ENCODE data around the gene PKD2.
A peak's percentile ranks its signal among the peaks of the same experiment; 100 is the strongest.

PKD2 gene

GRCh38 chr4:88007304-88008121 is at the start of gene PKD2:
Gene PKD2 (plus strand): TSS chr4:88007635. CDS start chr4:88007734, 99 bp downstream.
- no peaks in the 10 kb centered on the region for H3K9me3 ChIP-seq (ENCODE audit: low read length)
- no peaks in the 10 kb centered on the region for H3K27me3 ChIP-seq (ENCODE audit: control insufficient read depth in 1 of 2, insufficient read depth in 2 of 2, low read length in 2 of 2)
- peak within 1 kb of the TSS; percentile 66 to 79 for H3K4me3 ChIP-seq (ENCODE audit: low read depth in 1 of 2, low read length in 2 of 2)
- H3K9ac ChIP-seq (ENCODE audit: low read length) = peak within 1 kb of the TSS; percentile 72
- H3K27ac ChIP-seq (ENCODE audit: low read depth, low read length) = peak within 1 kb of the TSS; percentile 75
- no peaks in the 10 kb centered on the region for H3K36me3 ChIP-seq (ENCODE audit: insufficient read depth, low read length)
- H3K4me1 ChIP-seq (ENCODE audit: insufficient read depth, low read length) = peaks cover 47% of the 10 kb centered on the region

GRCh38 chr4:87961993-87962392 is 45.4 kb upstream of the PKD2 start:
- Histone ChIP-seq H3K27ac (ENCODE audit: low read depth, low read length) (no peak overlapping the region), H3K4me3 (ENCODE audit: low read depth in 1 of 2, low read length in 2 of 2) (no peak overlapping the region), H3K27me3 (ENCODE audit: control insufficient read depth in 1 of 2, insufficient read depth in 2 of 2, low read length in 2 of 2) (no peaks in the 10 kb centered on the region), H3K4me1 (ENCODE audit: insufficient read depth, low read length) (no peaks in the 10 kb centered on the region), H3K9me3 (ENCODE audit: low read length) (no peaks in the 10 kb centered on the region), H3K36me3 (ENCODE audit: insufficient read depth, low read length) (no peaks in the 10 kb centered on the region), H3K9ac (ENCODE audit: low read length) (no peak overlapping the region)

GRCh38 chr4:87962398-87963146 is 44.9 kb upstream of the PKD2 start:
- Histone ChIP-seq H3K4me3 (ENCODE audit: low read depth in 1 of 2, low read length in 2 of 2) (no peak overlapping the region), H3K27ac (ENCODE audit: low read depth, low read length) (no peak overlapping the region), H3K9me3 (ENCODE audit: low read length) (no peaks in the 10 kb centered on the region), H3K9ac (ENCODE audit: low read length) (no peak overlapping the region), H3K27me3 (ENCODE audit: control insufficient read depth in 1 of 2, insufficient read depth in 2 of 2, low read length in 2 of 2) (no peaks in the 10 kb centered on the region), H3K4me1 (ENCODE audit: insufficient read depth, low read length) (no peaks in the 10 kb centered on the region), H3K36me3 (ENCODE audit: insufficient read depth, low read length) (no peaks in the 10 kb centered on the region)

GRCh38 chr4:87965501-87965975 is 41.9 kb upstream of the PKD2 start:
- Histone ChIP-seq H3K9ac (ENCODE audit: low read length) (no peak overlapping the region), H3K9me3 (ENCODE audit: low read length) (no peaks in the 10 kb centered on the region), H3K4me1 (ENCODE audit: insufficient read depth, low read length) (no peaks in the 10 kb centered on the region), H3K4me3 (ENCODE audit: low read depth in 1 of 2, low read length in 2 of 2) (no peak overlapping the region), H3K27me3 (ENCODE audit: control insufficient read depth in 1 of 2, insufficient read depth in 2 of 2, low read length in 2 of 2) (no peaks in the 10 kb centered on the region), H3K36me3 (ENCODE audit: insufficient read depth, low read length) (no peaks in the 10 kb centered on the region), H3K27ac (ENCODE audit: low read depth, low read length) (no peak overlapping the region)

- no peaks in the 10 kb centered on the region for H3K27me3 ChIP-seq (ENCODE audit: control insufficient read depth in 1 of 2, insufficient read depth in 2 of 2, low read length in 2 of 2)
- no peak overlapping the region for H3K4me3 ChIP-seq (ENCODE audit: low read depth in 1 of 2, low read length in 2 of 2)
- H3K9ac ChIP-seq (ENCODE audit: low read length) = no peak overlapping the region
- H3K27ac ChIP-seq (ENCODE audit: low read depth, low read length) = no peak overlapping the region
- no peaks in the 10 kb centered on the region for H3K4me1 ChIP-seq (ENCODE audit: insufficient read depth, low read length)
- no peaks in the 10 kb centered on the region for H3K36me3 ChIP-seq (ENCODE audit: insufficient read depth, low read length)
- no peaks in the 10 kb centered on the region for H3K9me3 ChIP-seq (ENCODE audit: low read length)
Measured at GRCh38 chr4:87966095-87966496, 41.3 kb upstream of the PKD2 start.

- Histone ChIP-seq H3K36me3 (ENCODE audit: insufficient read depth, low read length) (no peaks in the 10 kb centered on the region), H3K9ac (ENCODE audit: low read length) (no peak overlapping the region)
Measured at GRCh38 chr4:87967193-87967592, 40.2 kb upstream of the PKD2 start.

GRCh38 chr4:87970121-87970520 is 37.3 kb upstream of the PKD2 start:
- Histone ChIP-seq H3K9me3 (ENCODE audit: low read length) (no peaks in the 10 kb centered on the region), H3K27ac (ENCODE audit: low read depth, low read length) (no peak overlapping the region), H3K36me3 (ENCODE audit: insufficient read depth, low read length) (no peaks in the 10 kb centered on the region), H3K9ac (ENCODE audit: low read length) (no peak overlapping the region), H3K4me3 (ENCODE audit: low read depth in 1 of 2, low read length in 2 of 2) (no peak overlapping the region), H3K27me3 (ENCODE audit: control insufficient read depth in 1 of 2, insufficient read depth in 2 of 2, low read length in 2 of 2) (no peaks in the 10 kb centered on the region), H3K4me1 (ENCODE audit: insufficient read depth, low read length) (no peaks in the 10 kb centered on the region)

More at GRCh38 chr4:87967193-87967592, 40.2 kb upstream of the PKD2 start:
- Histone ChIP-seq H3K9me3 (ENCODE audit: low read length) (no peaks in the 10 kb centered on the region), H3K4me3 (ENCODE audit: low read depth in 1 of 2, low read length in 2 of 2) (no peak overlapping the region), H3K27ac (ENCODE audit: low read depth, low read length) (no peak overlapping the region), H3K27me3 (ENCODE audit: control insufficient read depth in 1 of 2, insufficient read depth in 2 of 2, low read length in 2 of 2) (no peaks in the 10 kb centered on the region), H3K4me1 (ENCODE audit: insufficient read depth, low read length) (no peaks in the 10 kb centered on the region)

GRCh38 chr4:87971866-87972265 is 35.6 kb upstream of the PKD2 start:
- no peak overlapping the region for H3K27ac ChIP-seq (ENCODE audit: low read depth, low read length)
- H3K9ac ChIP-seq (ENCODE audit: low read length) = no peak overlapping the region
- no peaks in the 10 kb centered on the region for H3K36me3 ChIP-seq (ENCODE audit: insufficient read depth, low read length)
- H3K4me3 ChIP-seq (ENCODE audit: low read depth in 1 of 2, low read length in 2 of 2) = no peak overlapping the region
- no peaks in the 10 kb centered on the region for H3K9me3 ChIP-seq (ENCODE audit: low read length)
- no peaks in the 10 kb centered on the region for H3K27me3 ChIP-seq (ENCODE audit: control insufficient read depth in 1 of 2, insufficient read depth in 2 of 2, low read length in 2 of 2)
- H3K4me1 ChIP-seq (ENCODE audit: insufficient read depth, low read length) = no peaks in the 10 kb centered on the region

- no peaks in the 10 kb centered on the region for H3K27me3 ChIP-seq (ENCODE audit: control insufficient read depth in 1 of 2, insufficient read depth in 2 of 2, low read length in 2 of 2)
- H3K9me3 ChIP-seq (ENCODE audit: low read length) = no peaks in the 10 kb centered on the region
- no peak overlapping the region for H3K27ac ChIP-seq (ENCODE audit: low read depth, low read length)
- H3K4me3 ChIP-seq (ENCODE audit: low read depth in 1 of 2, low read length in 2 of 2) = peak overlapping the region in 1 of 2 donors; percentile 20
- H3K9ac ChIP-seq (ENCODE audit: low read length) = no peak overlapping the region
- no peaks in the 10 kb centered on the region for H3K4me1 ChIP-seq (ENCODE audit: insufficient read depth, low read length)
- H3K36me3 ChIP-seq (ENCODE audit: insufficient read depth, low read length) = no peaks in the 10 kb centered on the region
Measured at GRCh38 chr4:87973283-87974169, 33.9 kb upstream of the PKD2 start.

GRCh38 chr4:87974856-87975462 is 32.5 kb upstream of the PKD2 start:
- no peak overlapping the region for H3K9ac ChIP-seq (ENCODE audit: low read length)
- no peaks in the 10 kb centered on the region for H3K4me1 ChIP-seq (ENCODE audit: insufficient read depth, low read length)
- H3K27ac ChIP-seq (ENCODE audit: low read depth, low read length) = no peak overlapping the region
- no peak overlapping the region for H3K4me3 ChIP-seq (ENCODE audit: low read depth in 1 of 2, low read length in 2 of 2)
- no peaks in the 10 kb centered on the region for H3K27me3 ChIP-seq (ENCODE audit: control insufficient read depth in 1 of 2, insufficient read depth in 2 of 2, low read length in 2 of 2)
- H3K9me3 ChIP-seq (ENCODE audit: low read length) = no peaks in the 10 kb centered on the region
- no peaks in the 10 kb centered on the region for H3K36me3 ChIP-seq (ENCODE audit: insufficient read depth, low read length)
